Measurements from ENCODE around the gene GBP6. TPM values are rescaled to one million over a fixed set of nuclear protein-coding genes. Genes with fewer than 3 reads are reported as not detected.

GBP6 gene
- polyA plus RNA-seq, 1 of the 3 experiments (the other 2 are of a cell fraction): not detected

- Histone ChIP-seq H3F3A (replicated peaks; ENCODE audit: insufficient read depth) (no peaks in the 10 kb centered on the region), H3K4me3 (ENCODE audit: low read depth in 2 of 2, low read length in 1 of 2) (no peak overlapping the region), H3K79me2 (ENCODE audit: insufficient read depth) (no peaks in the 10 kb centered on the region), H3K4me2 (no peak overlapping the region), H3K27me3 (ENCODE audit: insufficient read depth) (no peaks in the 10 kb centered on the region; the same call in 1 of the 2 replicates), H4K20me1 (ENCODE audit: insufficient read depth) (no peaks in the 10 kb centered on the region), H3K27ac (ENCODE audit: low read depth in 2 of 2, low read length in 1 of 2) (no peak overlapping the region), H2AFZ (ENCODE audit: low read depth) (no peak overlapping the region), H3K4me1 (ENCODE audit: control insufficient read depth in 1 of 2, insufficient read depth in 2 of 2, low read depth in 1 of 2, low read length in 1 of 2) (peaks cover 0 to 4% of the 10 kb centered on the region in 2 experiments; a peak in 1 of 4 replicates), H3K9ac (no peak overlapping the region), H3K9me2 (no peaks in the 10 kb centered on the region), H3K36me3 (replicated peaks in 1 of 2; ENCODE audit: control insufficient read depth in 1 of 2, insufficient read depth in 2 of 2, low read length in 1 of 2) (no peaks in the 10 kb centered on the region), H3K9me3 (no peaks in the 10 kb centered on the region)
- no peak for DNase-seq
- WGBS (ENCODE audit: low lambda C conversion rate): 38% methylated on average over 2 of the region's 3 CpGs
- ChIA-PET CTCF (interaction anchor here (1.0 kb wide), 2 partner anchors 340 to 442 kb away, joined by 3 read pairs; no protein-coding TSS in a partner anchor), POLR2A (no interaction called here)
- TF ChIP-seq SMC3 (IDR thresholded peaks at IDR 0.05; ENCODE audit: low read depth, low read length) (no peak), MEF2A (IDR thresholded peaks at IDR 0.05; ENCODE audit: borderline replicate concordance, low read depth) (no peak)
- TF ChIP-seq, protein P1, sequence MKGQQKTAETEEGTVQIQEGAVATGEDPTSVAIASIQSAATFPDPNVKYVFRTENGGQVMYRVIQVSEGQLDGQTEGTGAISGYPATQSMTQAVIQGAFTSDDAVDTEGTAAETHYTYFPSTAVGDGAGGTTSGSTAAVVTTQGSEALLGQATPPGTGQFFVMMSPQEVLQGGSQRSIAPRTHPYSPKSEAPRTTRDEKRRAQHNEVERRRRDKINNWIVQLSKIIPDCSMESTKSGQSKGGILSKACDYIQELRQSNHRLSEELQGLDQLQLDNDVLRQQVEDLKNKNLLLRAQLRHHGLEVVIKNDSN (IDR thresholded peaks at IDR 0.05; ENCODE audit: borderline replicate concordance, low read depth): no peak
Observed at GRCh38 chr1:89425056-89425455, 61.2 kb downstream of the GBP6 start.

GRCh38 chr1:89429062-89429461, 65.2 kb downstream of the GBP6 start:
- no peaks in the 10 kb centered on the region for H4K20me1 ChIP-seq (ENCODE audit: insufficient read depth)
- no peaks in the 10 kb centered on the region for H3K9me3 ChIP-seq
- H3K36me3 ChIP-seq (replicated peaks in 1 of 2; ENCODE audit: control insufficient read depth in 1 of 2, insufficient read depth in 2 of 2, low read length in 1 of 2): no peaks in the 10 kb centered on the region
- 68% methylated on average over 6 of the region's 6 CpGs for WGBS (ENCODE audit: low lambda C conversion rate)
- H3F3A ChIP-seq (replicated peaks; ENCODE audit: insufficient read depth): no peaks in the 10 kb centered on the region
- H3K27me3 ChIP-seq (ENCODE audit: insufficient read depth): no peaks in the 10 kb centered on the region
- no peak for DNase-seq
- H3K4me1 ChIP-seq (ENCODE audit: control insufficient read depth in 1 of 2, insufficient read depth in 2 of 2, low read depth in 1 of 2, low read length in 1 of 2): peaks cover 0 to 4% of the 10 kb centered on the region in 2 experiments; a peak in 1 of 4 replicates
- H3K9ac ChIP-seq: no peak overlapping the region
- H3K9me2 ChIP-seq: no peaks in the 10 kb centered on the region
- no peak overlapping the region for H2AFZ ChIP-seq (ENCODE audit: low read depth)
- H3K4me3 ChIP-seq (ENCODE audit: low read depth in 2 of 2, low read length in 1 of 2): no peak overlapping the region
- TF ChIP-seq, protein P2, sequence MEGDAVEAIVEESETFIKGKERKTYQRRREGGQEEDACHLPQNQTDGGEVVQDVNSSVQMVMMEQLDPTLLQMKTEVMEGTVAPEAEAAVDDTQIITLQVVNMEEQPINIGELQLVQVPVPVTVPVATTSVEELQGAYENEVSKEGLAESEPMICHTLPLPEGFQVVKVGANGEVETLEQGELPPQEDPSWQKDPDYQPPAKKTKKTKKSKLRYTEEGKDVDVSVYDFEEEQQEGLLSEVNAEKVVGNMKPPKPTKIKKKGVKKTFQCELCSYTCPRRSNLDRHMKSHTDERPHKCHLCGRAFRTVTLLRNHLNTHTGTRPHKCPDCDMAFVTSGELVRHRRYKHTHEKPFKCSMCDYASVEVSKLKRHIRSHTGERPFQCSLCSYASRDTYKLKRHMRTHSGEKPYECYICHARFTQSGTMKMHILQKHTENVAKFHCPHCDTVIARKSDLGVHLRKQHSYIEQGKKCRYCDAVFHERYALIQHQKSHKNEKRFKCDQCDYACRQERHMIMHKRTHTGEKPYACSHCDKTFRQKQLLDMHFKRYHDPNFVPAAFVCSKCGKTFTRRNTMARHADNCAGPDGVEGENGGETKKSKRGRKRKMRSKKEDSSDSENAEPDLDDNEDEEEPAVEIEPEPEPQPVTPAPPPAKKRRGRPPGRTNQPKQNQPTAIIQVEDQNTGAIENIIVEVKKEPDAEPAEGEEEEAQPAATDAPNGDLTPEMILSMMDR (IDR thresholded peaks at IDR 0.05): no peak
- TF ChIP-seq JUND (IDR thresholded peaks at IDR 0.05) (no peak), EZH2phosphoT487 (IDR thresholded peaks at IDR 0.05; ENCODE audit: borderline replicate concordance, low read depth) (no peak), NFIC (IDR thresholded peaks at IDR 0.05; ENCODE audit: borderline replicate concordance) (no peak), TAF1 (IDR thresholded peaks at IDR 0.05; ENCODE audit: borderline replicate concordance, low read depth, low read length) (no peak), NRF1 (IDR thresholded peaks at IDR 0.05; ENCODE audit: low read depth, low read length) (no peak), PBX3 (IDR thresholded peaks at IDR 0.05) (no peak), POLR2AphosphoS5 (IDR thresholded peaks at IDR 0.05; ENCODE audit: low read depth, low read length) (no peak), YY1 (IDR thresholded peaks at IDR 0.05; ENCODE audit: low read depth) (no peak)
- TF ChIP-seq, protein P3, sequence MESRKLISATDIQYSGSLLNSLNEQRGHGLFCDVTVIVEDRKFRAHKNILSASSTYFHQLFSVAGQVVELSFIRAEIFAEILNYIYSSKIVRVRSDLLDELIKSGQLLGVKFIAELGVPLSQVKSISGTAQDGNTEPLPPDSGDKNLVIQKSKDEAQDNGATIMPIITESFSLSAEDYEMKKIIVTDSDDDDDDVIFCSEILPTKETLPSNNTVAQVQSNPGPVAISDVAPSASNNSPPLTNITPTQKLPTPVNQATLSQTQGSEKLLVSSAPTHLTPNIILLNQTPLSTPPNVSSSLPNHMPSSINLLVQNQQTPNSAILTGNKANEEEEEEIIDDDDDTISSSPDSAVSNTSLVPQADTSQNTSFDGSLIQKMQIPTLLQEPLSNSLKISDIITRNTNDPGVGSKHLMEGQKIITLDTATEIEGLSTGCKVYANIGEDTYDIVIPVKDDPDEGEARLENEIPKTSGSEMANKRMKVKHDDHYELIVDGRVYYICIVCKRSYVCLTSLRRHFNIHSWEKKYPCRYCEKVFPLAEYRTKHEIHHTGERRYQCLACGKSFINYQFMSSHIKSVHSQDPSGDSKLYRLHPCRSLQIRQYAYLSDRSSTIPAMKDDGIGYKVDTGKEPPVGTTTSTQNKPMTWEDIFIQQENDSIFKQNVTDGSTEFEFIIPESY (IDR thresholded peaks at IDR 0.05; ENCODE audit: borderline replicate concordance, low read depth): no peak
- TF ChIP-seq, protein P4, sequence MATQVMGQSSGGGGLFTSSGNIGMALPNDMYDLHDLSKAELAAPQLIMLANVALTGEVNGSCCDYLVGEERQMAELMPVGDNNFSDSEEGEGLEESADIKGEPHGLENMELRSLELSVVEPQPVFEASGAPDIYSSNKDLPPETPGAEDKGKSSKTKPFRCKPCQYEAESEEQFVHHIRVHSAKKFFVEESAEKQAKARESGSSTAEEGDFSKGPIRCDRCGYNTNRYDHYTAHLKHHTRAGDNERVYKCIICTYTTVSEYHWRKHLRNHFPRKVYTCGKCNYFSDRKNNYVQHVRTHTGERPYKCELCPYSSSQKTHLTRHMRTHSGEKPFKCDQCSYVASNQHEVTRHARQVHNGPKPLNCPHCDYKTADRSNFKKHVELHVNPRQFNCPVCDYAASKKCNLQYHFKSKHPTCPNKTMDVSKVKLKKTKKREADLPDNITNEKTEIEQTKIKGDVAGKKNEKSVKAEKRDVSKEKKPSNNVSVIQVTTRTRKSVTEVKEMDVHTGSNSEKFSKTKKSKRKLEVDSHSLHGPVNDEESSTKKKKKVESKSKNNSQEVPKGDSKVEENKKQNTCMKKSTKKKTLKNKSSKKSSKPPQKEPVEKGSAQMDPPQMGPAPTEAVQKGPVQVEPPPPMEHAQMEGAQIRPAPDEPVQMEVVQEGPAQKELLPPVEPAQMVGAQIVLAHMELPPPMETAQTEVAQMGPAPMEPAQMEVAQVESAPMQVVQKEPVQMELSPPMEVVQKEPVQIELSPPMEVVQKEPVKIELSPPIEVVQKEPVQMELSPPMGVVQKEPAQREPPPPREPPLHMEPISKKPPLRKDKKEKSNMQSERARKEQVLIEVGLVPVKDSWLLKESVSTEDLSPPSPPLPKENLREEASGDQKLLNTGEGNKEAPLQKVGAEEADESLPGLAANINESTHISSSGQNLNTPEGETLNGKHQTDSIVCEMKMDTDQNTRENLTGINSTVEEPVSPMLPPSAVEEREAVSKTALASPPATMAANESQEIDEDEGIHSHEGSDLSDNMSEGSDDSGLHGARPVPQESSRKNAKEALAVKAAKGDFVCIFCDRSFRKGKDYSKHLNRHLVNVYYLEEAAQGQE (IDR thresholded peaks at IDR 0.05; ENCODE audit: low read depth, low read length): no peak
- TF ChIP-seq, protein P5, sequence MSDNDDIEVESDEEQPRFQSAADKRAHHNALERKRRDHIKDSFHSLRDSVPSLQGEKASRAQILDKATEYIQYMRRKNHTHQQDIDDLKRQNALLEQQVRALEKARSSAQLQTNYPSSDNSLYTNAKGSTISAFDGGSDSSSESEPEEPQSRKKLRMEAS (IDR thresholded peaks at IDR 0.05; ENCODE audit: low read depth): no peak
- TF ChIP-seq, protein P1 (IDR thresholded peaks at IDR 0.05; ENCODE audit: borderline replicate concordance, low read depth): no peak
- ChIA-PET POLR2A (no interaction called here), CTCF (no interaction called here)
- no peak overlapping the region for H3K27ac ChIP-seq (ENCODE audit: low read depth in 2 of 2, low read length in 1 of 2)
- no peaks in the 10 kb centered on the region for H3K79me2 ChIP-seq (ENCODE audit: insufficient read depth)
- no peak overlapping the region for H3K4me2 ChIP-seq

Measured in SK-N-SH (cell line).